WTC11 (cell line): ENCODE measurements around the gene PAOX. TPM values are rescaled to one million over a fixed set of nuclear protein-coding genes. Genes with fewer than 3 reads are reported as not detected.

Source experiments
- ATAC-seq: fragments of 200-7000 bp; cut with Tn5 transposase; 2 replicates; pipeline ENCODE4 v1.10.0; 2021; ENCODE audit warnings: mild to moderate bottlenecking, moderate library complexity
- CTCF ChIA-PET: fragments of 300-600 bp; sonication (Branson Sonifier 250); formaldehyde crosslinking; loops from one replicate; lab custom pipeline; 2021; ENCODE audit warnings: antibody characterized with exemption; lab: Charles Lee
- POLR2A ChIA-PET: fragments of 350-600 bp; sonication (Branson Sonifier 250); formaldehyde crosslinking; loops from one replicate; lab custom pipeline; 2021; ENCODE audit warnings: antibody characterized with exemption; lab: Charles Lee
- DNase-seq: peaks from one replicate; pipeline ENCODE4 v3.0.0; 2021; ENCODE audit warnings: low spot score
- H3K27ac Mint-ChIP-seq: 2 replicates; pipeline ENCODE4 v1.8.0; 2021; ENCODE audit warnings: mixed read lengths
- H3K27me3 Mint-ChIP-seq: 2 replicates; pipeline ENCODE4 v1.8.0; 2021; ENCODE audit warnings: low read depth, mild to moderate bottlenecking, moderate library complexity, mixed read lengths
- H3K36me3 Mint-ChIP-seq: 2 replicates; pipeline ENCODE4 v1.8.0; 2021; ENCODE audit warnings: mixed read lengths
- H3K4me1 Mint-ChIP-seq: 2 replicates; pipeline ENCODE4 v1.8.0; 2022; ENCODE audit warnings: mixed read lengths
- H3K4me3 Mint-ChIP-seq: 2 replicates; pipeline ENCODE4 v1.8.0; 2021; ENCODE audit warnings: mild to moderate bottlenecking, moderate library complexity, mixed read lengths
- H3K9me3 Mint-ChIP-seq: 2 replicates; pipeline ENCODE4 v1.8.0; 2021; ENCODE audit warnings: mixed read lengths
- CREB1 ChIP-seq: sonication (generic); formaldehyde crosslinking; IDR thresholded peaks from 2 replicates; pipeline ENCODE4 v1.8.0; 2023; ENCODE audit warnings: mild to moderate bottlenecking, missing genetic modification reagents
- CTCF ChIP-seq: fragments of 200-600 bp; IDR thresholded peaks from 2 replicates; pipeline ENCODE4 v1.8.0; 2022; ENCODE audit warnings: antibody characterized with exemption
- EMX1 ChIP-seq: fragments of 250-450 bp; sonication (Bioruptor Pico); IDR thresholded peaks from 2 replicates; pipeline ENCODE4 v1.8.0; 2021; ENCODE audit warnings: mild to moderate bottlenecking
- HMGA2 ChIP-seq: fragments of 250-450 bp; sonication (Bioruptor Pico); IDR thresholded peaks from 2 replicates; pipeline ENCODE4 v1.4.0; 2021; ENCODE audit warnings: mild to moderate bottlenecking, moderate library complexity
- MLX ChIP-seq: sonication (generic); formaldehyde crosslinking; IDR thresholded peaks from 2 replicates; pipeline ENCODE4 v1.8.1; 2023; ENCODE audit warnings: mild to moderate bottlenecking, missing genetic modification reagents, moderate library complexity
- NFYB ChIP-seq: sonication (generic); formaldehyde crosslinking; conservative IDR thresholded peaks from 2 replicates; pipeline ENCODE4 v1.8.0; 2022; ENCODE audit warnings: low read depth, missing genetic modification reagents
- NR3C1 ChIP-seq: sonication (generic); formaldehyde crosslinking; conservative IDR thresholded peaks from 2 replicates; pipeline ENCODE4 v1.8.1; 2023; ENCODE audit warnings: low read depth, mild to moderate bottlenecking, missing genetic modification reagents
- TCF7 ChIP-seq: sonication (generic); formaldehyde crosslinking; IDR thresholded peaks from 2 replicates; pipeline ENCODE4 v1.8.0; 2022; ENCODE audit warnings: mild to moderate bottlenecking, low read depth, missing genetic modification reagents, moderate library complexity
- TP53 ChIP-seq: sonication (generic); formaldehyde crosslinking; IDR thresholded peaks from 2 replicates; pipeline ENCODE4 v1.8.1; 2023; ENCODE audit warnings: mild to moderate bottlenecking, missing genetic modification reagents
- ZNF121 ChIP-seq: sonication (generic); formaldehyde crosslinking; IDR thresholded peaks from 2 replicates; pipeline ENCODE4 v1.8.0; 2023; ENCODE audit warnings: missing genetic modification reagents
- ZNF138 ChIP-seq: sonication (generic); formaldehyde crosslinking; conservative IDR thresholded peaks from 2 replicates; pipeline ENCODE4 v1.8.1; 2022; ENCODE audit warnings: mild to moderate bottlenecking, moderate library complexity, missing genetic modification reagents
- ZNF281 ChIP-seq: sonication (generic); formaldehyde crosslinking; IDR thresholded peaks from 2 replicates; pipeline ENCODE4 v1.8.0; 2023; ENCODE audit warnings: mild to moderate bottlenecking, missing genetic modification reagents
- ZNF416 ChIP-seq: fragments of 250-450 bp; sonication (Bioruptor Pico); IDR thresholded peaks from 2 replicates; pipeline ENCODE4 v1.9.0; 2021; ENCODE audit warnings: mild to moderate bottlenecking, inconsistent platforms
- ZNF423 ChIP-seq: fragments of 250-450 bp; sonication (Bioruptor Pico); IDR thresholded peaks from 2 replicates; pipeline ENCODE4 v2.1.2; 2022; ENCODE audit warnings: mild to moderate bottlenecking, moderate library complexity
- total RNA-seq: library from RNA; stranded (reverse); gene quantifications from 3 replicates; pipeline ENCODE4 v1.2.3, GENCODE V29; 2021
- TF ChIP-seq, protein P1 (sequence below): sonication (generic); formaldehyde crosslinking; IDR thresholded peaks from 2 replicates; pipeline ENCODE4 v1.8.0; 2022; ENCODE audit warnings: mild to moderate bottlenecking, missing genetic modification reagents
- TF ChIP-seq, protein P2 (sequence below): sonication (generic); formaldehyde crosslinking; IDR thresholded peaks from 2 replicates; pipeline ENCODE4 v1.8.0; 2023; ENCODE audit warnings: missing genetic modification reagents
- TF ChIP-seq, protein P3 (sequence below): sonication (generic); formaldehyde crosslinking; IDR thresholded peaks from 2 replicates; pipeline ENCODE4 v1.8.1; 2023; ENCODE audit warnings: mild to moderate bottlenecking, missing genetic modification reagents, moderate library complexity
- TF ChIP-seq, protein P4 (sequence below): sonication (generic); formaldehyde crosslinking; IDR thresholded peaks from 2 replicates; pipeline ENCODE4 v1.8.1; 2022; ENCODE audit warnings: mild to moderate bottlenecking, missing genetic modification reagents, moderate library complexity, borderline replicate concordance

The PAOX gene
- total RNA-seq, 1 experiment from 2014 or later = 3.6 TPM

GRCh38 chr10:133354672-133355240, 24.3 kb upstream of the PAOX start:
- no peak overlapping the region for H3K4me3 Mint-ChIP-seq
- no peaks in the 10 kb centered on the region; the same call in 1 of the 2 replicates for H3K27me3 Mint-ChIP-seq
- POLR2A ChIA-PET = no interaction called here
- H3K4me1 Mint-ChIP-seq = no peaks in the 10 kb centered on the region
- no peaks in the 10 kb centered on the region for H3K9me3 Mint-ChIP-seq
- TF ChIP-seq CREB1 (no peak), HMGA2 (CRISPR knock-in tag) (no peak)
- TF ChIP-seq, protein P1, sequence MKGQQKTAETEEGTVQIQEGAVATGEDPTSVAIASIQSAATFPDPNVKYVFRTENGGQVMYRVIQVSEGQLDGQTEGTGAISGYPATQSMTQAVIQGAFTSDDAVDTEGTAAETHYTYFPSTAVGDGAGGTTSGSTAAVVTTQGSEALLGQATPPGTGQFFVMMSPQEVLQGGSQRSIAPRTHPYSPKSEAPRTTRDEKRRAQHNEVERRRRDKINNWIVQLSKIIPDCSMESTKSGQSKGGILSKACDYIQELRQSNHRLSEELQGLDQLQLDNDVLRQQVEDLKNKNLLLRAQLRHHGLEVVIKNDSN = no peak
- H3K27ac Mint-ChIP-seq = no peak overlapping the region
- CTCF ChIA-PET = interaction anchor here (1.3 kb wide), 1 partner anchor 25 kb away, joined by 3 read pairs; no protein-coding TSS in a partner anchor
- no peak for DNase-seq
- no peak for ATAC-seq
- no peaks in the 10 kb centered on the region for H3K36me3 Mint-ChIP-seq

DNA sequence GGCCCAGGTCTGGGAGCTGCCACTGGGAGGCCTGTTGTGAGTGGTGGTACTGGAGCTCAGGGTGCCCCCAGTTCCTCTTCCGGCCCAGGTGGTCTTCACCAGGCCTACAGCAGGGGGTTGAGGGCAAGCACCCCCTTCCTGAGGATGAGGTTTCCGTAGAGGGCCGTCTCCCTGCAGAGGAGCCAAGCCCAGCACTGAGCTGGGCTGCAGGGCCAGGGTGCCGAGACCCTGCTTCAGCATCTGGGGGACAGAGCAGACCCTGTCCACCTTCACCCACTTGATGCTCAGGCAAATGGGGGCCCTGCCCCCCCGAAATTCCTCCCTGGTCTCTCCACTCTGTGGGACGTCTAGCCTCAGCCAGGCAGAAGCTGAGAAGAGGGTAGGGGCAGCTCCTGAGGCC, 23.8 kb upstream of the PAOX start:
- ATAC-seq (no peak), DNase-seq (no peak)
- Mint-ChIP-seq H3K36me3 (no peaks in the 10 kb centered on the region), H3K9me3 (no peaks in the 10 kb centered on the region), H3K27me3 (peaks cover 5% of the 10 kb centered on the region), H3K4me1 (no peaks in the 10 kb centered on the region), H3K27ac (no peak overlapping the region), H3K4me3 (no peak overlapping the region)
- ChIA-PET POLR2A (no interaction called here), CTCF (interaction anchor here (1.3 kb wide), 1 partner anchor 25 kb away, joined by 3 read pairs; no protein-coding TSS in a partner anchor)
- no peak for TF ChIP-seq ZNF423

- POLR2A ChIA-PET = no interaction called here
- ATAC-seq = no peak
- peak overlapping the region; percentile 45 for H3K4me3 Mint-ChIP-seq
- H3K9me3 Mint-ChIP-seq = no peaks in the 10 kb centered on the region
- H3K36me3 Mint-ChIP-seq = no peaks in the 10 kb centered on the region
- TF ChIP-seq NR3C1 (CRISPR knock-in tag) (no peak), EMX1 (CRISPR knock-in tag) (no peak), NFYB (CRISPR knock-in tag) (no peak), ZNF121 (CRISPR knock-in tag) (no peak), CTCF (no peak), ZNF423 (no peak), ZNF138 (CRISPR knock-in tag) (no peak)
- TF ChIP-seq, protein P2, sequence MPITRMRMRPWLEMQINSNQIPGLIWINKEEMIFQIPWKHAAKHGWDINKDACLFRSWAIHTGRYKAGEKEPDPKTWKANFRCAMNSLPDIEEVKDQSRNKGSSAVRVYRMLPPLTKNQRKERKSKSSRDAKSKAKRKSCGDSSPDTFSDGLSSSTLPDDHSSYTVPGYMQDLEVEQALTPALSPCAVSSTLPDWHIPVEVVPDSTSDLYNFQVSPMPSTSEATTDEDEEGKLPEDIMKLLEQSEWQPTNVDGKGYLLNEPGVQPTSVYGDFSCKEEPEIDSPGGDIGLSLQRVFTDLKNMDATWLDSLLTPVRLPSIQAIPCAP (CRISPR knock-in tag) = no peak
- TF ChIP-seq, all 79 proteins: peak for 0
- CTCF ChIA-PET = interaction anchor here (1.3 kb wide), 1 partner anchor 26 kb away, joined by 3 read pairs; no protein-coding TSS in a partner anchor
- no peak for DNase-seq
- H3K27me3 Mint-ChIP-seq = peaks cover 12% of the 10 kb centered on the region
- no peaks in the 10 kb centered on the region for H3K4me1 Mint-ChIP-seq
- H3K27ac Mint-ChIP-seq = no peak overlapping the region
Observed at GRCh38 chr10:133355991-133356390, 23.1 kb upstream of the PAOX start.

- H3K36me3 Mint-ChIP-seq = peaks cover 2% of the 10 kb centered on the region
- POLR2A ChIA-PET = interaction anchor here (1.2 to 1.8 kb wide), 2 partner anchors 17 to 22 kb away, joined by 3 to 9 read pairs; partner anchors contain the start of gene PAOX
- H3K9me3 Mint-ChIP-seq = no peaks in the 10 kb centered on the region
- no peak; the same call in 1 of the 2 replicates for ATAC-seq
- no peaks in the 10 kb centered on the region for H3K4me1 Mint-ChIP-seq
- H3K27me3 Mint-ChIP-seq = peaks cover 12% of the 10 kb centered on the region
- no peak for DNase-seq
- peak overlapping the region; percentile 72 for H3K4me3 Mint-ChIP-seq
- CTCF ChIA-PET = interaction anchor here (1.0 to 2.5 kb wide), 3 partner anchors 10 to 49 kb away, joined by 5 to 26 read pairs (median 7); partner anchors contain the start of gene PRAP1
- H3K27ac Mint-ChIP-seq = no peak overlapping the region
- TF ChIP-seq TCF7 (CRISPR knock-in tag) (0 out of 2 replicates have a peak, but pooled peaks have one; percentile 54), TP53 (CRISPR knock-in tag) (no peak), ZNF416 (CRISPR knock-in tag) (no peak), ZNF281 (CRISPR knock-in tag) (0 out of 2 replicates have a peak, but pooled peaks have one; percentile 4), MLX (no peak)
- TF ChIP-seq, protein P3, sequence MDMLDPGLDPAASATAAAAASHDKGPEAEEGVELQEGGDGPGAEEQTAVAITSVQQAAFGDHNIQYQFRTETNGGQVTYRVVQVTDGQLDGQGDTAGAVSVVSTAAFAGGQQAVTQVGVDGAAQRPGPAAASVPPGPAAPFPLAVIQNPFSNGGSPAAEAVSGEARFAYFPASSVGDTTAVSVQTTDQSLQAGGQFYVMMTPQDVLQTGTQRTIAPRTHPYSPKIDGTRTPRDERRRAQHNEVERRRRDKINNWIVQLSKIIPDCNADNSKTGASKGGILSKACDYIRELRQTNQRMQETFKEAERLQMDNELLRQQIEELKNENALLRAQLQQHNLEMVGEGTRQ (CRISPR knock-in tag) = 0 out of 2 replicates have a peak, but pooled peaks have one; percentile 25
- TF ChIP-seq, protein P4, sequence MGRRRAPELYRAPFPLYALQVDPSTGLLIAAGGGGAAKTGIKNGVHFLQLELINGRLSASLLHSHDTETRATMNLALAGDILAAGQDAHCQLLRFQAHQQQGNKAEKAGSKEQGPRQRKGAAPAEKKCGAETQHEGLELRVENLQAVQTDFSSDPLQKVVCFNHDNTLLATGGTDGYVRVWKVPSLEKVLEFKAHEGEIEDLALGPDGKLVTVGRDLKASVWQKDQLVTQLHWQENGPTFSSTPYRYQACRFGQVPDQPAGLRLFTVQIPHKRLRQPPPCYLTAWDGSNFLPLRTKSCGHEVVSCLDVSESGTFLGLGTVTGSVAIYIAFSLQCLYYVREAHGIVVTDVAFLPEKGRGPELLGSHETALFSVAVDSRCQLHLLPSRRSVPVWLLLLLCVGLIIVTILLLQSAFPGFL (CRISPR knock-in tag) = no peak
Observed at GRCh38 chr10:133356549-133357284, 22.3 kb upstream of the PAOX start.
